Activated T-helper 1 cell treated with Interleukin-2 at 50 U/mL for 16 hours (primary cell): ENCODE results near the gene PLA2G5.
"Not testable (repeated sequence)": the region's sequence is repeated elsewhere in the genome, so short reads cannot be mapped to it uniquely, and the experiment has no call there.

Source experiments
- DNase-seq: peaks from one replicate; pipeline ENCODE4 v3.0.0-alpha.2; 2020; ENCODE audit warnings: low read depth

Gene PLA2G5

DNA sequence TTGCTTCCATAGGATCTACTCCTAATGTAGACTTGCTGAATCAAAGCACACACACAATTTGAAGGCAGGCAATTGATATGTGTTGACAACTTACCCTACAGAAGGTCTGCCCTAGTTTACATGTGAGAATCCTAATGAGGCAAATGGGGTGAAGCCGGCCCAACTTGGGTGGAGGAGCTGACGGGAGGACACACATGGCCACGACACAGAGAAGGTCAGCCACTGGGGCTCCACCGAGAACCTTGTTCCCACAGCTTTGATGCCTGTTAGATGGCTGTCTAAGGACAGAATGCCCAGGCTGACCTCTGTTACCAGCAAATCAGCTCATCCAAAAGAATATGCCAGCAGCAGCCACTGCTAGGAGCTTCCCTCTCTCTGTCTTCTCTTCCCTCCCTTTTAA lies 50.8 kb downstream of the PLA2G5 start:
- no peak for DNase-seq

- no peak for DNase-seq
These were observed 53.9 kb downstream of the PLA2G5 start for GRCh38 chr1:20123722-20124455.

DNA sequence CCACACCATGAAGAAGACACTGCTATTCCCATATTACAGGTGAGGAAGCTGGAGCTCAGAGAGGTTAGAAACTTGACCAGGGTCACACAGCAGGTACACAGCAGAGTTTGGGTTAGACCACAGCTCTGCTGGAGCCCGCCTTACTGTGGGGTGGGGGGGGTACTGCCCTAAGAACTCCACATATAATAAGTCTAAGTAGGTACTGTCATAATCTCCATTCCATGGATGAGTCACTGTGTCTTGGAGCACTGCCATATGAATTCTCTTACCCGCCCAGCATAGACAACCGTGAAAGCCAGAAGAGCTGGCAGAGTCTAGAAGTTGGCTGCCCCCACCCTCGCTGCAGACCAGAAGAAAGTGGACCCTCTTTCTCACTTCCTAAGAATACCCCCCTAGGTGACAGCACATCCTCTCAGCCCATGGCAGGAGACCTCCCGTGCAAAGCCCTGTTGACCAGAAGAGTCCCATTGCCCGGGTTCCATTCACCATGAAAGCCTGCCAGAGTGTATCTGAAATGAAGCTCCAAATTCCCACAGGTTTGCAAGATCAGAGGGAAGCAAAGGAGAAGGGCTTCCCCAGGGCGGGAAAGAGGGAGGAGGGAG lies 54.6 kb downstream of the PLA2G5 start:
- no peak for DNase-seq

GRCh38 chr1:20125100-20125499 lies 55.1 kb downstream of the PLA2G5 start:
- no peak for DNase-seq

GRCh38 chr1:20126041-20126805 lies 56.2 kb downstream of the PLA2G5 start:
- no peak for DNase-seq

- DNase-seq = no peak
These were observed 56.9 kb downstream of the PLA2G5 start for GRCh38 chr1:20126806-20127440.

DNA sequence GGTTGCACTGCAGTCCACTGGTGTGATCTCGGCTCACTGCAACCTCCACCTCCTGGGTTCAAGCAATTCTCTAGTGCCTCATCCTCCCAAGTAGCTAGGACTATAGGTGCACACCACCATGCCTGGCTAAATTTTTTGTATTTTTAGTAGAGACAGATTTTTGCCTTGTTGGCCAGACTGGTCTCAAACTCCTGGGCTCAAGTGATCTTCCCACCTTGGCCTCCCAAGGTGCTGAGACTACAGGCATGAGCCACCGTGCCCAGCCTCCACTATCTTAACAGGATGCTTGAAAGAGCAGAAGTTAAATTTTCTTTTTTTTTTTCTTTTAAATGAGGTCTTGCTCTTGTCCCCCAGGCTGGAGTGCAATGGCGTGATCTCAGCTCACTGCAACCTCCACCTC lies 60.5 kb downstream of the PLA2G5 start:
- DNase-seq = not testable (repeated sequence)

DNA sequence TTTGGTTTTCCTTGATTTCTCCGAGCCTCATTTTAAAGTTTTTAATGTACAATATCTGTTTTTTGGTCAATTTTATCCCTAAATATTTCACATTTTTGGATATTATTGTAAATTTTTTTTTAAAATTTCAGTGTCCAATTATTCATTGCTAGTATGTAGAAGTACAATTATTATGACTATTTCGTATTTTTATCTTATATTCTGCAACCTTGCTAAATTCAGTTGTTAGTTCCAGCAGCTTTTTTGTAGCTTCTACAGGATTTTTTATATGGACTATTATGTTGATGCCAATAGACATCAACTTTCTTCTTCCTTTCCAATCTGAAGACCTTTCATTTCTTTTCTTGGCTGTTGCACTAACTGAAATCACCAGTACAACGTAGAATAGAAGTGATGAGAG lies 65.0 kb downstream of the PLA2G5 start:
- DNase-seq = no peak

- no peak for DNase-seq
These were observed 66.3 kb downstream of the PLA2G5 start for GRCh38 chr1:20136249-20136648.

GRCh38 chr1:20137055-20137454 lies 67.1 kb downstream of the PLA2G5 start:
- no peak for DNase-seq

DNA sequence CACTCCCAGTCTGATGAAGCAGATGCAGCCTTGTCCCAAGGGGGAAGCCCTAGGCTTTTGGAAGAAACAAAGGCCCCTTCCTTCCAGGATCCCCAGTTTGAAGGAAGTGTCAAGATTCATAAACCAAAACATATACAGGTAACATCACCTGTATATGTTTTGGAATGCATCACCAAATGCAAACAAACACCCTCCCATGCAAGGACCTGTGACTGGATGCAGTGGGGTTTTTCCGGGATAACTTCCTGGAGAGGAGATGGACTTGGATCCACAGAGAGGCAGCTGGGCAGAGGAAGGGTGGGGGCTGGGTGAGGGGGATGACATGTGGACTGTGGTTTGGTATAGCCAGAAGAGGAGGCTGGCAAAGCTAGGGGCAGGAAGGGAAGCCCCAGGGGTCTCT lies 67.6 kb downstream of the PLA2G5 start:
- no peak for DNase-seq

- no peak for DNase-seq
These were observed 68.4 kb downstream of the PLA2G5 start for GRCh38 chr1:20138346-20138745.

DNA sequence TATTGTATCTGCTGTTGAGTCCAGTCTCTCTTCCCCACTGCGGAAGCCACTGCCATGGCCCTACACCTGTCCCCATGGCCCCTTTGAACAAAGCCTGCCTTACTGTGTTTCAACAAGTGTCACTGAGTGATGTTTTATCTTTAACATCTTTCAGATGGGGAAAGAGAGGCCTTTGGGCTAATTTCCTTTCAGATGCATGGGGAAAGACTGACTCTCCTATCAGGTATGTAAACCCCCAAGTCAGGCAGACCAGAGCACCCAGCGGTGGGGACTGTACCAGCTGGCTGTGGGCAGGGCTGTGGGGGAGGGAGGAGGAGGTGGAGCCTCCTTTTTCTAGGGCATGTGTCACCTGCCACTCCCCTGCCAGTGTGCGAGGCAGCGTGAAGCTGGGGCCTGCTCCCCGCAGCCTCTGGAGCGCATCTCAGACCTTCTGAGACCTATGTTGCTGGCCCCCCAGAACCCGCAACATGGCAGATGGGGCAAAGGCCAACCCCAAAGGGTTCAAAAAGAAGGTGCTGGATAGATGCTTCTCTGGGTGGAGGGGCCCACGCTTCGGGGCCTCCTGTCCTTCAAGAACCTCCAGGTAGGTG lies 69.1 kb downstream of the PLA2G5 start, which contains the start of gene PLA2G2F:
Gene PLA2G2F (plus strand): TSS at position 363 of the 590 bp plus-strand sequence. CDS start 105 bp downstream, at position 468.
- DNase-seq = no peak

GRCh38 chr1:20139776-20140612 lies 70.0 kb downstream of the PLA2G5 start:
- no peak for DNase-seq

DNA sequence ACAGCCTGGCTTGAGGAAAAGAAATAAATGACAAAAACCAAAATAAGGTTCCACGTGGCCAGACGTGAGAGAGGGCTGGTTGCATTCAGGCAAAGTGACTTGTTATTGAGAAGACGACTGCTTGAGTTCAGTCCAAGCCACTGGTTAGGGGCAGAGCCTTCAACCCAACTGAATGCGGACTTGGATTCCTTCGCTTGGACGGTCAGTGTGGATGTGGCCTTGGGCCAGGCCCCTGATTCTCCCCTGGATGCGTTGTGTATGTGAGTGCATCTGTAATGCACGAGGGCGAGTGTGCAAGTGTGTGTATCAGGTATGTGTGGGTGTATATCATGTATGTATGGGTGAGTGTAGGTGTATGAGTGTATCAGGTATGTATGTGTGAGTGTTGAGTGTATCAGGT lies 71.0 kb downstream of the PLA2G5 start:
- DNase-seq = no peak

DNA sequence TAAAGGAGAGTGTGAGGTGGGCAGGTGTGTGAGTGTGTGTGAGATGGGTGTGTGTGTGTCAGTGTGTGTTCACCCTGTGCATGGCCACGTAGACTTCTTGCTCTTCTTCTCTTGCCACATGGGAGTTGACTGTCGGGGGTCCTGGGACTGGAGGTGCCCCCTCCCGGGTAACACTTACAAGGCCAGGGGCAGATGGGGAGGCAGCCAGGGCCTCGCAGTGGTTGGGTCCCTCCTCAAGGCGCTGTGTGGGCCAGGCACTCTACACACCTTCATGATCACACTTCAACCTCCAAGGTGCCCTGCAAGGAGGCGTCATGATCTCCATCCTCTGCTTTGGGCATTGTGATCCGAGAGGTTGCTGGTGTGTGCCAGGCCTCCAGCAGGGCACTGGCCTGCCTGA lies 71.5 kb downstream of the PLA2G5 start:
- no peak for DNase-seq
